Measurements from ENCODE around the gene SMIM14.
"Not testable (repeated sequence)": the region's sequence is repeated elsewhere in the genome, so short reads cannot be mapped to it uniquely, and the experiment has no call there.

The SMIM14 gene

GRCh38 chr4:39638354-39639239 lies at the start of gene SMIM14:
TSS of gene SMIM14 (minus strand) at chr4:39638865. CDS start at chr4:39605145, 33,720 bp downstream.
- in situ Hi-C loops (cut with HindIII; ENCODE audit: low pct_ligation_motif_present, low pct_unique_long_range_greater_than_20kb, low sequenced_read_pairs), result no loop called here
- peak; percentile 97 for DNase-seq

DNA sequence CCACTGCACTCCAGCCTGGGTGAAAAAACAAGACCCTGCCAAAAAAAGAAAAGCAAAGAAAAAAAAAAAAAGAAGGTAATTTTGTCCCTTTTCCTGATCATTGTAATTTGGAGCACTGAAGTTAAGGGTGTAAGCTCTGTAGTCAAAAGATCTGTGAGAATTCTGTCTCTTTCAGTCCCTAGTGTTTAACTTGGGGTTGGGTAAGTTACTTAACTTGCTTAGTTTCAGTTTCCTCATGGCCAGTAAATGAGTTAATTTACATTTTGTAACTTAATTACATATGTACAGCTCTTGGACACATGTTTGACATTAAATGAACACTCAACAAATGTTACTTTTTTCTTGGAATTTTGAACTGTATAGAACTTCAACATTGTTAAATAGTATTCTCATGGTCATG lies 48.3 kb upstream of the SMIM14 start:
- no peak for DNase-seq
- in situ Hi-C loops (cut with HindIII; ENCODE audit: low pct_ligation_motif_present, low pct_unique_long_range_greater_than_20kb, low sequenced_read_pairs), result no loop called here

DNA sequence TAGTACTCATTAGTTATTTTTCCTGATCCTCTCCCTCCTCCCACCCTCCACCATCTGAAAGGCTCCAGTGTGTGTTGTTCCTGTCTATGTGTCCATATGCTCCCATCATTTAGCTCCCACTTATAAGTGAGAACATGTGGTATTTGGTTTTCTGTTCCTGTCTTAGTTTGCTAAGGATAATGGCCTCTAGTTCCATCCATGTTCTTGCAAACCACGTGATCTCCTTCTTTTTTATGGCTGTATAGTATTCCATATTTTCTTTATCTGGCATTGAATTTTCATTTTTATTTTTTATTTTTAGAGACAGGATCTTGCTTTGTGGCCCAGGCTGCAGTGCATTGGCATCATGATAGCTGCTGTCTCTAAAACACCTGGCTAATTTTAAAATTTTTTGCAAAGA lies 47.3 kb upstream of the SMIM14 start:
- DNase-seq, result no peak
- in situ Hi-C loops (cut with HindIII; ENCODE audit: low pct_ligation_motif_present, low pct_unique_long_range_greater_than_20kb, low sequenced_read_pairs), result no loop called here

DNA sequence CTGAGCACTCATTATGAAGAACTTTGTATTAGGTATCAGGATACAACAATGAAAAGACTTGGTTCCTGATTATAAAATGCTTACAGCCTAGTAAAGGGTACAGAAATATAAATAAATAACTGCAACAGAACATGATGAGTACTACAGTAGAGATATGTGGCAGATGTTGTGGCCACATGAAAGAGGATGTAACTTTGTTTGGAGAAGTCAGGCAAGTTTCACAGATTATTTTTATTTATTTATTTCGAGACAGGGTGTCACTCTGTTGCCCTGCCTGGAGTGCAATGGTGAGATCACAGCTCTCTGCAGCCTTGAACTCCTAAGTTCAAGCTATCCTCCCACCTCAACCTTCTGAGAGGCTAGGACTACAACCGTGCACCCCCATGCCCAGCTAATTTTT lies 43.5 kb upstream of the SMIM14 start:
- DNase-seq, result no peak
- in situ Hi-C loops (cut with HindIII; ENCODE audit: low pct_ligation_motif_present, low pct_unique_long_range_greater_than_20kb, low sequenced_read_pairs), result no loop called here

DNA sequence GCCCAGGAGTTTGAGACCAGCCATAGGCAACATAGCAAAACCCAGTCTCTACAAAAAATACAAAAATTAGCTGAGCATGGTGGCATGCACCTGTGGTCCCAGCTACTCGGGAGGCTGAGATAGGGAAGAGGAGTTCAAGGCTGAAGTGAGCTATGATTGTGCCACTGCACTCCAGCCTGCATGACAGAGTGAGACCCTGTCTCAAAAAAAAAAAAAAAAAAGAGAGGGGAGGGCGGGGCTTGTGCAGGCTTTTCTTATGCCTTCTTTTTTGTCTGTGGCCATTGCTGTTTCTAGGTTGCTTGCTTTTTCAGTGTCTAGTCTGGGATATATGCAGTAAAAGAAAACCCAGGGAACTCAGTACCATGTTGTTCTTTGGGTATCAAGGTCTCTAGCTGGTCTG lies 42.3 kb upstream of the SMIM14 start:
- in situ Hi-C loops (cut with HindIII; ENCODE audit: low pct_ligation_motif_present, low pct_unique_long_range_greater_than_20kb, low sequenced_read_pairs); DNase-seq: not testable (repeated sequence)

GRCh38 chr4:39675681-39676080 lies 37.0 kb upstream of the SMIM14 start:
- in situ Hi-C loops (cut with HindIII; ENCODE audit: low pct_ligation_motif_present, low pct_unique_long_range_greater_than_20kb, low sequenced_read_pairs), result not testable (repeated sequence)

DNA sequence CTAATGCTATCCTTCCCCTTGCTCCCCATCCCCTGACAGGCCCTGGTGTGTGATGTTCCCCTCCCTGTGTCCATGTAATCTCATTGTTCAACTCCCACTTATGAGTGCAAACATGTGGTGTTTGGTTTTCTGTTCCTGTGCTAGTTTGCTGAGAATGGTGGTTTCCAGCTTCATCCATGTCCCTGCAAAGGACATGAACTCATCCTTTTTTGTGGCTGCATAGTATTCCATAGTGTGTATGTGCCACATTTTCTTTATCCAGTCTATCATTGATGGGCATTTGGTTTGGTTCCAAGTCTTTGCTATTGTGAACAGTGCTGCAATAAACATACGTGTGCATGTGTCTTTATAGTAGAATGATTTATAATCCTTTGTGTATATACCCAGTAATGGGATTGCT lies 31.6 kb upstream of the SMIM14 start:
- DNase-seq; in situ Hi-C loops (cut with HindIII; ENCODE audit: low pct_ligation_motif_present, low pct_unique_long_range_greater_than_20kb, low sequenced_read_pairs): not testable (repeated sequence)

More at GRCh38 chr4:39675681-39676080, 37.0 kb upstream of the SMIM14 start:
- not testable (repeated sequence) for DNase-seq

- DNase-seq, result no peak
- in situ Hi-C loops (cut with HindIII; ENCODE audit: low pct_ligation_motif_present, low pct_unique_long_range_greater_than_20kb, low sequenced_read_pairs), result no loop called here
Measured at GRCh38 chr4:39668887-39669286, 30.2 kb upstream of the SMIM14 start.

GRCh38 chr4:39667706-39668105 lies 29.0 kb upstream of the SMIM14 start:
- in situ Hi-C loops (cut with HindIII; ENCODE audit: low pct_ligation_motif_present, low pct_unique_long_range_greater_than_20kb, low sequenced_read_pairs), result no loop called here
- no peak for DNase-seq

DNA sequence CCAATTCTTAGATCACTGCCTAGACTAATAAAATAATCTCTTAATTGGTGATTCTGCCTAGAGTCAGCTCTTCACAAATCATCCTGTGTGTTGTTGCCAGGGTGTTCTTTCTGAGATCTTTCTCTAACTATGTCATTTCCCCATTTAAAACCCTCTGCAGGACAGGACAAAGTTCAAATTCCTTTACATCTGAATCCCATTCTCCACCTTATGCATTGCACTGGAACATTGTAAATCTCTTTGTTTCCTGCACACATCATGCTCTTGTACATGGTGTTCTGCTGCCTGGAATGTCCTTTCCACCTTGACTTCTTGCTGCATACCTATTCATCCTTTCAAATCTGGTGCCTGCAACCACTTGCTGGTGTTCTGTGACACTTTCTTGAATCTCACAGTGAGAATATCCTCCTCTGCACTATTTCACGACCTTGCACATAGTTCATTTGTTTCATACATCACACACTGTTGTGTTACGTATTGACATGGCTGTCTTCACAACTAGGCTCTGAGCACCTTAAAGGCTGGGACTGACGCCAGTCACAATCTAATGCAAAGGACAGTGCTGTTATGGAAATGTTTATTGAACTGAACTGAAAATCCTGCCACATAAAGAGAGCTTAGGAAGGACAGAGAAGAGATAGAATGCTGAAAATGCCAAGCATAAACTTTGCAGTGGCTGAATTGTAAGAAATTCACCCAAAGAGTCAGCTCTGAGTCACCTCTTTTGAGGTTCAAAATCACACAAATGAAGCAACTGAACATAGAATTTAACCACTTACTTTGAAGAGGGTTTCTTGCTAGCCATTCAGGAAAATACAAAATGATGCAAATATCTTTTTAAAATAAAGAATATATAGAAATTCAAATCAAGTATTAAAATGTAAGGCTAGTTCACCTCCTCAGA lies 26.4 kb upstream of the SMIM14 start:
- no peak for DNase-seq
- in situ Hi-C loops (cut with HindIII; ENCODE audit: low pct_ligation_motif_present, low pct_unique_long_range_greater_than_20kb, low sequenced_read_pairs), result no loop called here

- DNase-seq, result no peak
- in situ Hi-C loops (cut with HindIII; ENCODE audit: low pct_ligation_motif_present, low pct_unique_long_range_greater_than_20kb, low sequenced_read_pairs), result no loop called here
Measured at GRCh38 chr4:39662683-39663082, 24.0 kb upstream of the SMIM14 start.

DNA sequence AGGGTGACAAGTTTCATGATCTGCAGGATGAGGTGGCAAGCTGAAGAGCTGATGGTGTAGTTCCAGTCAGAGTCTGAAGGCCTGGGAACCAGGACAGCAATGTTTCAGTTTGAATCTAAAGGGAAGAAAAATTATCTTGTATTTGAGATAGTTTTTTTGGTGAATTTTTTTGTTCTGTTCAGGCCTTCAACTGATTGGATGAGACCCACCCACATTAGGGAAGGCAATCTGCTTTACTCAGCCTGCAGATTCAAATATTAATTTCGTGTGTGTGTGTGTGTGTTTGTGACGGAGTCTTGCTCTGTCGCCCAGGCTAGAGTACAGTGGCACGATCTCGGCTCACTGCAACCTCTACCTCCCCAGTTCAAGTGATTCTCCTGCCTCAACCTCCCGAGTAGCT lies 22.1 kb upstream of the SMIM14 start:
- in situ Hi-C loops (cut with HindIII; ENCODE audit: low pct_ligation_motif_present, low pct_unique_long_range_greater_than_20kb, low sequenced_read_pairs), result no loop called here
- no peak for DNase-seq

DNA sequence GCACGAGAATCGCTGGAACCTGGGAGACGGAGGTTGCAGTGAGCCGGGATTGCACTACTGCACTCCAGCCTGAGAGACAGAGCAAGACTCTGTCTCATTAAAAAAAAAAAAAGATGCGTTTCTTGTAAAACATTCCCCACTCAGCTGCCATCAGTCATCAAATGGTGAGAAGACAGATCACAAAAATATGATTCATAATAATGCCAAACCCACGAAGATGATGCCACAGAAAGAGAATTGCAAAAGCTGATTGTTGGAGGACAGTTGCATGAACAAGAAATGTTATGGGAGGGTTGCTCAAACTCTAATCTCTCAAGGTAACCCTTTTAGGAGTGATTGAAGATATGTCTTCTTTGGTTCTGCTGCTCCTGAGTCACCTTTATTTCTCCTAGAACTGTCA lies 21.4 kb upstream of the SMIM14 start:
- DNase-seq, result no peak
- in situ Hi-C loops (cut with HindIII; ENCODE audit: low pct_ligation_motif_present, low pct_unique_long_range_greater_than_20kb, low sequenced_read_pairs), result no loop called here

DNA sequence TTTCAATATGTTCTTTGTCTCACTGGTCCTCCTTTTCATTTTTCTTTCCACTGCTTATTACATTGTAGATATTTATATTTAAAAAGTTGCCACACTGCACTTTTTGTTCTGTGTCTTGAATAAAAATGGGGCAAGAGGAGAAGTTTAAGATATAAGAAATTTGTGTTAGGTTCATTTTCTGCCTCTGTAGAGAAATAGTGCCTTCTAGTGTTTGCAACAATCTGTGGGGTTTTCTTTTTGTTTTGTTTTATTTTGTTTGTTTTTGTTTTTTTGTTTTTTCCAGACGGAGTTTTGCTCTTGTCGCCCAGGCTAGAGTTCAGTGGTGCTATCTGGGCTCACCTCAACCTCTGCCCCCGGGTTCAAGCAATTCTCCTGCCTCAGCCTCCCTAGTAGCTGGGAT lies 20.1 kb upstream of the SMIM14 start:
- DNase-seq, result no peak
- in situ Hi-C loops (cut with HindIII; ENCODE audit: low pct_ligation_motif_present, low pct_unique_long_range_greater_than_20kb, low sequenced_read_pairs), result no loop called here

- in situ Hi-C loops (cut with HindIII; ENCODE audit: low pct_ligation_motif_present, low pct_unique_long_range_greater_than_20kb, low sequenced_read_pairs), result no loop called here
- no peak for DNase-seq
Measured at GRCh38 chr4:39657465-39657864, 18.8 kb upstream of the SMIM14 start.

- in situ Hi-C loops (cut with HindIII; ENCODE audit: low pct_ligation_motif_present, low pct_unique_long_range_greater_than_20kb, low sequenced_read_pairs); DNase-seq: not testable (repeated sequence)
Measured at GRCh38 chr4:39656638-39657037, 18.0 kb upstream of the SMIM14 start.

GRCh38 chr4:39655876-39656275 lies 17.2 kb upstream of the SMIM14 start:
- DNase-seq, result no peak
- in situ Hi-C loops (cut with HindIII; ENCODE audit: low pct_ligation_motif_present, low pct_unique_long_range_greater_than_20kb, low sequenced_read_pairs), result no loop called here

- no peak for DNase-seq
- in situ Hi-C loops (cut with HindIII; ENCODE audit: low pct_ligation_motif_present, low pct_unique_long_range_greater_than_20kb, low sequenced_read_pairs), result no loop called here
Measured at GRCh38 chr4:39655211-39655610, 16.5 kb upstream of the SMIM14 start.

- in situ Hi-C loops (cut with HindIII; ENCODE audit: low pct_ligation_motif_present, low pct_unique_long_range_greater_than_20kb, low sequenced_read_pairs); DNase-seq: not testable (repeated sequence)
Measured at GRCh38 chr4:39651586-39651985, 12.9 kb upstream of the SMIM14 start.

All from ACHN (cell line).